ENCODE results near the gene MMP2. TPM values are rescaled to one million over a fixed set of nuclear protein-coding genes. Genes with fewer than 3 reads are reported as not detected.

The MMP2 gene
- total and polyA plus RNA-seq, 2 experiments from 2014 or later = 25.6 to 43.8 TPM

- TF ChIP-seq POLR2AphosphoS5 (IDR thresholded peaks at IDR 0.05; ENCODE audit: low read depth) (no peak), ETS1 (IDR thresholded peaks at IDR 0.05) (no peak), ZNF114 (CRISPR knock-in tag; IDR thresholded peaks at IDR 0.05) (no peak), STAT1 (IDR thresholded peaks at IDR 0.05; ENCODE audit: unreplicated experiment) (no peak)
These were observed 18.6 kb downstream of the MMP2 start (continued) for GRCh38 chr16:55497558-55497957.

GRCh38 chr16:55498101-55498500, 19.1 kb downstream of the MMP2 start:
- no peaks in the 10 kb centered on the region for H3K27me3 ChIP-seq (ENCODE audit: insufficient read depth)
- no peaks in the 10 kb centered on the region for H3K36me3 ChIP-seq (ENCODE audit: insufficient read depth)
- Mint-ChIP-seq H3K9me3 (no peaks in the 10 kb centered on the region), H3K36me3 (ENCODE audit: low read depth) (peaks cover 13% of the 10 kb centered on the region), H3K27ac (no peak overlapping the region), H3K4me1 (peaks cover 18% of the 10 kb centered on the region; the same call in 2 of the 3 replicates), H3K4me3 (no peak overlapping the region), H3K27me3 (ENCODE audit: insufficient read depth, low read depth, poor library complexity) (peaks cover 5% of the 10 kb centered on the region)
- H2AFZ ChIP-seq = no peak overlapping the region
- H3K4me2 ChIP-seq = no peak overlapping the region
- no peak overlapping the region for H3K4me3 ChIP-seq
- DNase-seq (ENCODE audit: low spot score) = no peak
- peaks cover 13% of the 10 kb centered on the region for H3K4me1 ChIP-seq (ENCODE audit: insufficient read depth)
- no peaks in the 10 kb centered on the region for H3K79me2 ChIP-seq (replicated peaks; ENCODE audit: insufficient read depth)
- ATAC-seq = no peak
- H3F3A ChIP-seq (replicated peaks; ENCODE audit: low read depth) = no peaks in the 10 kb centered on the region
- no peak overlapping the region for H3K27ac ChIP-seq (ENCODE audit: low read depth)
- no peaks in the 10 kb centered on the region; the same call in none of the 2 replicates for H4K20me1 ChIP-seq (replicated peaks; ENCODE audit: insufficient read depth)
- H3K9me2 ChIP-seq (ENCODE audit: insufficient read depth) = no peaks in the 10 kb centered on the region
- TF ChIP-seq ZNF331 (CRISPR knock-in tag; IDR thresholded peaks at IDR 0.05; ENCODE audit: low read depth) (no peak), EZH2 (IDR thresholded peaks at IDR 0.05; ENCODE audit: low read depth, unreplicated experiment) (no peak), NANOG (IDR thresholded peaks at IDR 0.05; ENCODE audit: borderline replicate concordance) (no peak), REST (IDR thresholded peaks at IDR 0.05; ENCODE audit: unreplicated experiment) (no peak), CTCF (conservative IDR thresholded peaks at IDR 0.05; ENCODE audit: low read depth in 2 of 2) (no peak), ZNF462 (CRISPR knock-in tag; IDR thresholded peaks at IDR 0.05) (no peak), EZH2phosphoT487 (IDR thresholded peaks at IDR 0.05; ENCODE audit: unreplicated experiment) (no peak), JUNB (IDR thresholded peaks at IDR 0.05; ENCODE audit: unreplicated experiment) (no peak), POLR2AphosphoS5 (IDR thresholded peaks at IDR 0.05; ENCODE audit: low read depth) (no peak), ETS1 (IDR thresholded peaks at IDR 0.05) (no peak)

Measured in GM23338 (cell line).